Measurements from ENCODE around the gene GHR. TPM values are rescaled to one million over a fixed set of nuclear protein-coding genes. Genes with fewer than 3 reads are reported as not detected.

Gene GHR
- polyA plus RNA-seq, 1 donor (not counting 4 experiments of a cell fraction or from before 2014, with no cell fraction given) = 1.8 TPM

DNA sequence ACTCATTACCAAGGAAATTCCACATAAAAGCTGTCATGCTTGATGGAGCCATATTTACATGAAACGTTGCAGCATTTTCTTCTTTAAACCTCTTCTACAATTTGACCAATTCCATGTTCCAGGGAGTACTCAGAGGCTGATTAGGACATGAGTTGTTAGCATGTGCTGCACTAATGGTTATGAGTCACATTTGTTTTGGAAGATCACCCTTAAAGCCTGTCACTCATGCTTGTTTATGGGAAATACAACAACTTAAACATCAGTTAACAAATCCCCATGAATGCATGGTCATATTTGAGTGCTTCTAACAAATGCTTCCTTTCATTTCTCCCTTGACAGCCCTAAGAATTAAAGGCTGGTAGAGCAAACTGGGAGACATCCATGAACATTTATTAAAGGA, 156.1 kb downstream of the GHR start:
- peaks cover 3% of the 10 kb centered on the region for H3K4me1 ChIP-seq (ENCODE audit: control insufficient read depth, extremely low read depth, insufficient read depth, low read length)
- no peak for FAIRE-seq
- H3K79me2 ChIP-seq (ENCODE audit: control insufficient read depth, insufficient read depth, low read length) = no peaks in the 10 kb centered on the region
- dilution Hi-C loops (cut with MboI; ENCODE audit: extremely low pct_ligation_motif_present, low sequenced_read_pairs) = no loop called here
- H2AFZ ChIP-seq (ENCODE audit: control insufficient read depth, low read length) = no peak overlapping the region
- H3K9ac ChIP-seq (ENCODE audit: control insufficient read depth, extremely low read depth, insufficient read depth, low read length) = no peak overlapping the region
- H3K9me1 ChIP-seq (ENCODE audit: control insufficient read depth, extremely low read depth, insufficient read depth, low read length) = no peaks in the 10 kb centered on the region
- TF ChIP-seq EZH2 (IDR thresholded peaks at IDR 0.05; ENCODE audit: low read length) = no peak
- TF ChIP-seq, protein P1, sequence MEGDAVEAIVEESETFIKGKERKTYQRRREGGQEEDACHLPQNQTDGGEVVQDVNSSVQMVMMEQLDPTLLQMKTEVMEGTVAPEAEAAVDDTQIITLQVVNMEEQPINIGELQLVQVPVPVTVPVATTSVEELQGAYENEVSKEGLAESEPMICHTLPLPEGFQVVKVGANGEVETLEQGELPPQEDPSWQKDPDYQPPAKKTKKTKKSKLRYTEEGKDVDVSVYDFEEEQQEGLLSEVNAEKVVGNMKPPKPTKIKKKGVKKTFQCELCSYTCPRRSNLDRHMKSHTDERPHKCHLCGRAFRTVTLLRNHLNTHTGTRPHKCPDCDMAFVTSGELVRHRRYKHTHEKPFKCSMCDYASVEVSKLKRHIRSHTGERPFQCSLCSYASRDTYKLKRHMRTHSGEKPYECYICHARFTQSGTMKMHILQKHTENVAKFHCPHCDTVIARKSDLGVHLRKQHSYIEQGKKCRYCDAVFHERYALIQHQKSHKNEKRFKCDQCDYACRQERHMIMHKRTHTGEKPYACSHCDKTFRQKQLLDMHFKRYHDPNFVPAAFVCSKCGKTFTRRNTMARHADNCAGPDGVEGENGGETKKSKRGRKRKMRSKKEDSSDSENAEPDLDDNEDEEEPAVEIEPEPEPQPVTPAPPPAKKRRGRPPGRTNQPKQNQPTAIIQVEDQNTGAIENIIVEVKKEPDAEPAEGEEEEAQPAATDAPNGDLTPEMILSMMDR (optimal IDR thresholded peaks at IDR 0.05 in 1 of 3, IDR thresholded peaks at IDR 0.05 in 1 of 3, conservative IDR thresholded peaks at IDR 0.05 in 1 of 3; ENCODE audit: extremely low read depth in 1 of 3, insufficient read depth in 2 of 3, low read length in 3 of 3) = no peak
- H3K36me3 ChIP-seq (ENCODE audit: control insufficient read depth in 2 of 2, extremely low read depth in 1 of 2, insufficient read depth in 2 of 2, low read length in 2 of 2) = no peaks in the 10 kb centered on the region
- no peak overlapping the region for H3K27ac ChIP-seq (ENCODE audit: control insufficient read depth, insufficient read depth, low read length)
- no peaks in the 10 kb centered on the region for H3K27me3 ChIP-seq (ENCODE audit: control insufficient read depth, extremely low read depth, insufficient read depth, low read length)
- no peaks in the 10 kb centered on the region for H3K9me3 ChIP-seq (ENCODE audit: control insufficient read depth, low read depth, low read length)
- no peak overlapping the region for H3K4me3 ChIP-seq (ENCODE audit: control insufficient read depth in 2 of 3, extremely low read depth in 1 of 3, insufficient read depth in 2 of 3, low read depth in 1 of 3, low read length in 3 of 3)
- H4K20me1 ChIP-seq (ENCODE audit: control insufficient read depth, extremely low read depth, insufficient read depth, low read length) = no peaks in the 10 kb centered on the region
- DNase-seq (ENCODE audit: low read depth, low spot score) = no peak
- no peak overlapping the region for H3K4me2 ChIP-seq (ENCODE audit: control insufficient read depth, extremely low read depth, insufficient read depth, low read depth, low read length)

GRCh38 chr5:42581845-42582244, 158.6 kb downstream of the GHR start:
- Histone ChIP-seq H3K9me3 (ENCODE audit: control insufficient read depth, low read depth, low read length) (no peaks in the 10 kb centered on the region), H3K9me1 (ENCODE audit: control insufficient read depth, extremely low read depth, insufficient read depth, low read length) (no peaks in the 10 kb centered on the region), H3K79me2 (ENCODE audit: control insufficient read depth, insufficient read depth, low read length) (no peaks in the 10 kb centered on the region), H3K4me3 (ENCODE audit: control insufficient read depth in 2 of 3, extremely low read depth in 1 of 3, insufficient read depth in 2 of 3, low read depth in 1 of 3, low read length in 3 of 3) (no peak overlapping the region), H3K27ac (ENCODE audit: control insufficient read depth, insufficient read depth, low read length) (no peak overlapping the region), H2AFZ (ENCODE audit: control insufficient read depth, low read length) (no peak overlapping the region), H3K27me3 (ENCODE audit: control insufficient read depth, extremely low read depth, insufficient read depth, low read length) (no peaks in the 10 kb centered on the region), H3K9ac (ENCODE audit: control insufficient read depth, extremely low read depth, insufficient read depth, low read length) (no peak overlapping the region), H3K4me1 (ENCODE audit: control insufficient read depth, extremely low read depth, insufficient read depth, low read length) (peaks cover 3% of the 10 kb centered on the region), H3K36me3 (ENCODE audit: control insufficient read depth in 2 of 2, extremely low read depth in 1 of 2, insufficient read depth in 2 of 2, low read length in 2 of 2) (no peaks in the 10 kb centered on the region), H4K20me1 (ENCODE audit: control insufficient read depth, extremely low read depth, insufficient read depth, low read length) (no peaks in the 10 kb centered on the region), H3K4me2 (ENCODE audit: control insufficient read depth, extremely low read depth, insufficient read depth, low read depth, low read length) (no peak overlapping the region)
- no peak for TF ChIP-seq EZH2 (IDR thresholded peaks at IDR 0.05; ENCODE audit: low read length)
- TF ChIP-seq, protein P1 (optimal IDR thresholded peaks at IDR 0.05 in 1 of 3, IDR thresholded peaks at IDR 0.05 in 1 of 3, conservative IDR thresholded peaks at IDR 0.05 in 1 of 3; ENCODE audit: extremely low read depth in 1 of 3, insufficient read depth in 2 of 3, low read length in 3 of 3) = no peak
- dilution Hi-C loops (cut with MboI; ENCODE audit: extremely low pct_ligation_motif_present, low sequenced_read_pairs) = no loop called here
- FAIRE-seq (no peak), DNase-seq (ENCODE audit: low read depth, low spot score) (no peak)
